Mucosa of descending colon (tissue), 3 donors: Measurements from ENCODE around the gene SMPD3. TPM values are rescaled to one million over a fixed set of nuclear protein-coding genes. Genes with fewer than 3 reads are reported as not detected.
A peak's percentile ranks its signal among the peaks of the same experiment; 100 is the strongest.

ENCODE experiments used
- ATAC-seq: fragments of 200-7000 bp; cut with Tn5 transposase; one replicate; pipeline ENCODE4 v1.9.1; 2020; ENCODE audit warnings: mild to moderate bottlenecking, moderate library complexity
- DNase-seq, 3 donors: peaks; one replicate each; pipeline ENCODE4 v3.0.0-alpha.2; 2020
- H3K36me3 ChIP-seq: fragments of 200-600 bp; one replicate; pipeline ENCODE4 v1.8.0; 2021; ENCODE audit warnings: low read depth, mild to moderate bottlenecking
- H3K4me1 ChIP-seq: fragments of 200-600 bp; one replicate; pipeline ENCODE4 v1.8.0; 2021; ENCODE audit warnings: low read depth, mild to moderate bottlenecking
- H3K4me3 ChIP-seq: fragments of 200-600 bp; one replicate; pipeline ENCODE4 v1.8.0; 2021; ENCODE audit warnings: mild to moderate bottlenecking
- H3K9me3 ChIP-seq: fragments of 200-600 bp; one replicate; pipeline ENCODE4 v1.8.0; 2021; ENCODE audit warnings: mild to moderate bottlenecking
- intact Hi-C, 2 donors: fragments of 100-400 bp; cut with DNase I in 1 of 2; cut with micrococcal nuclease in 1 of 2; formaldehyde crosslinking; loops; one replicate each; pipeline versions ENCODE4 v1.11.0 to v1.11.1; 2022; cut with DNase I, micrococcal nuclease
- total RNA-seq, 3 donors: library from RNA; stranded (reverse); fragmentation: NEBNext Ultra II Directional in 2 of 3; extraction: Animal tissue kit (Norgen Biotek cat#: 25700) in 2 of 3; gene quantifications; one replicate each; pipeline versions ENCODE4 v1.2.1 to v1.2.4, GENCODE V29; 2021 to 2023
- TF ChIP-seq, protein P1 (sequence below): fragments of 200-600 bp; IDR thresholded peaks from one replicate; pipeline ENCODE4 v1.8.0; 2022; ENCODE audit warnings: antibody characterized with exemption, mild to moderate bottlenecking
- donor health status: DM: no; HTN: no; CAD: no; lungs with moderate emphysema.
- donor health status: DM: no; HTN: no; CAD: no.
- donor health status: DM: no; HTN: yes; CAD: no.

The SMPD3 gene
- total RNA-seq, 3 donors from 2014 or later: 31.8 to 82.7 (median 62.3) TPM

DNA sequence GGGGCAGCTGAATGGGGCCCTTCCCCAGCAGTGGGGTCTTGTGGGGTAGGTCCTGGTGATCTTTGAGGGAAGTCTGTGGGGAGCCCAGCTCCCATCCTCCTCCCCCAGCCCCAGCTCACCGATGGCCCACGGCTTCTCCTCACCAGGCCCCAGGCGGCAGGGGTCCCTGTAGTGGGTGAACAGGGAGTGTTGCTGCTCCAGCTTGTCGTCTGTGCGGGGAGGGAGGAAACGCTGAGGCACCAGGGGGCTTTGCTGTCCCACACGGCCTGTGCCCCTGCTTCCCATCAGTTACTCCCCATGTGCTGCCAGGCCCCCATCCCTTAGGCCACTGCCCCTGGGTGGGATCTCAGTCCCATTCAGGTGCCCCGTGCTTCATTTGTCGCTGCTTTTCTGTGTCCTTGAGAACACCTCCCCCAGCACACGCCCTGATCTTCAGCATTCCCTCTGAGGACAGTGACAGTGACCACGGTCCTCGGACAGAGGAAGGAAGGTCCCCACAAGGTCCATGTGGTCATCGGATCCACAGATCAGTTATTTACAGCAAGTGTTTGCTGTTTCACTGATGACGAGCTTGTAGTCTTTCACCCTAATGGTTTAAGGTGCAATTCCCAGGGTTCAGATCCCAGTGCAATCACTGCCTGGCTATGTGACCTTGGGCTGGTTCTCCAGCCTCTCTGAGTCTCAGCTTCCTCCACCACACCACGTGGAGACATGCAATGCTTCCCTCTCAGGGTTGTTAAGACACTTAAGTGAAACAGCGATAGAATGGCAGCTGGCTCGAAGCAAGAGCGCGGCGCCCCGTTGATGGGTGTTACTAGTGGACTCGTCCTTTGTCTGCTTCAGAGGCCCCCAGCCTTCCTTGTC lies 84.4 kb downstream of the SMPD3 start:
- Histone ChIP-seq H3K4me3 (no peak overlapping the region), H3K36me3 (no peaks in the 10 kb centered on the region)

DNA sequence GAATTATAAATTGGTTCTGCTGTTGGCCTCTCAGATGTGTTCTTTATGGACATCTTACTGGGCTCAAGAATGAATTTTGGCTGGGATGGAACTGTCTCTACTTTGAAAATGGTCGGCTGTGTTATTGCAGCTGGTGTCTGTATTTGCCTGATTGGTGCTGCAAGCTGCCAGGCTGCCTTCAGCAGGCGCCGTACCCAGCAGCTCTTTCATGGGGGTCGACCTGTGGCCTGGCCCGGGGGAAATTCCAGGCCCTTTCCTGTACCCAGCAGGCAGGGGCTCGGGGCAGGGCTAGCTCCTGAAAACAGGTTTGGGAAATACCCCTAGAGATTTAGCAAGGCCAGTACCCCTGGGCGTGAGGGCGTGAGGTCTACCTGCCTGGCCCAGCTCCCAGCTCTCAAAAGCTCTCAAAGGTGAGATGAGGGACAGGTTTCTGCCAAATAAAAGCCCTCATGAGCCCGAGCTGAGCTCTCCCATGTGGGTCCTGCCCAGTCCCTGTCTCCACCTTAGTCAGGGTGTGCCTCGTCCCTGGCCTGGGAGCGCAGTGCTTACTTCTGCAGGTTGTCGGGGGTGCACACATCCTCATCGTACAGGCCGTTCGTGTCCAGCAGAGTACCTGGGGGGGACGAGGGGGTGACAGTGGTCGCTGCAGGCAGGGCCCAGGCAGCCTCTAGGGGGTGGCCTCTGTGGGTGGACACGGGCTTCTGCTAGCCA lies 85.2 kb downstream of the SMPD3 start:
- Histone ChIP-seq H3K4me1 (no peaks in the 10 kb centered on the region), H3K4me3 (no peak overlapping the region), H3K9me3 (no peaks in the 10 kb centered on the region), H3K36me3 (no peaks in the 10 kb centered on the region)
- intact Hi-C loops: no loop called here
- TF ChIP-seq, protein P1, sequence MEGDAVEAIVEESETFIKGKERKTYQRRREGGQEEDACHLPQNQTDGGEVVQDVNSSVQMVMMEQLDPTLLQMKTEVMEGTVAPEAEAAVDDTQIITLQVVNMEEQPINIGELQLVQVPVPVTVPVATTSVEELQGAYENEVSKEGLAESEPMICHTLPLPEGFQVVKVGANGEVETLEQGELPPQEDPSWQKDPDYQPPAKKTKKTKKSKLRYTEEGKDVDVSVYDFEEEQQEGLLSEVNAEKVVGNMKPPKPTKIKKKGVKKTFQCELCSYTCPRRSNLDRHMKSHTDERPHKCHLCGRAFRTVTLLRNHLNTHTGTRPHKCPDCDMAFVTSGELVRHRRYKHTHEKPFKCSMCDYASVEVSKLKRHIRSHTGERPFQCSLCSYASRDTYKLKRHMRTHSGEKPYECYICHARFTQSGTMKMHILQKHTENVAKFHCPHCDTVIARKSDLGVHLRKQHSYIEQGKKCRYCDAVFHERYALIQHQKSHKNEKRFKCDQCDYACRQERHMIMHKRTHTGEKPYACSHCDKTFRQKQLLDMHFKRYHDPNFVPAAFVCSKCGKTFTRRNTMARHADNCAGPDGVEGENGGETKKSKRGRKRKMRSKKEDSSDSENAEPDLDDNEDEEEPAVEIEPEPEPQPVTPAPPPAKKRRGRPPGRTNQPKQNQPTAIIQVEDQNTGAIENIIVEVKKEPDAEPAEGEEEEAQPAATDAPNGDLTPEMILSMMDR: no peak
- DNase-seq: peak in 1 of 3 donors; percentile 44
- no peak for ATAC-seq

More for the DNA sequence above, 84.4 kb downstream of the SMPD3 start:
- intact Hi-C loops: no loop called here
- TF ChIP-seq, protein P1: no peak
- Histone ChIP-seq H3K9me3 (no peaks in the 10 kb centered on the region), H3K4me1 (no peaks in the 10 kb centered on the region)
- DNase-seq (peak in 1 of 3 donors; percentile 48), ATAC-seq (no peak)

DNA sequence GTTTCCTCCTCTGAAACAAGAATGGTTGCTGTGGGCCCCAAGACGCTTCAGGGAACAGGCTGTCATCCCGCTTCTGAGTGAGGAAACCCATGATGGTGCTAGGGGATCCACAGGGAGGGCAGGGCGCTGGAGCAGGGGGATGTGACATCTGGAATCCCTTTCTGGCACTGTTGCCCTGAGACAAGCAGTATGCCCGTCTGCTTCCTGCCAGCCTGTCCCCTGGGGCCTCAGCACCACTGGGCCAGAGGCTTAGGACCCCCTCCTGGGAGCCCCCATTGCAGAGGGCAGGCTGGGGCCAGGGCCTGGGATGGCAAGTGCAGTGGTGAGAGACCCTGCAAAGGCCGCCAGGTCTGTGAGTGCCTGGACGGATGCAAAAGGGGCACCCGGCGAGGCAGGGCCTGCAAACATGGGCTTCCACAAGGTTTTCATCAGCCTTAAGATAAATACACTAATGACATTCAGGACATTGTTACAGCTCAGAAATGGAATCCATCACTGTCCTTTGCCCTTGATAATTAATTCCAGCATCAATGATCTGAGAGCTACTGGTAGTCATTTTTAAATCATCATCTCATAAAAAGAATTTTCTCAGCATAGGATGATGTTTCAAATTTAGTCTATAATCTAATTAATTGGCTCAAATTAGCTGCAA lies 85.9 kb downstream of the SMPD3 start:
- no peaks in the 10 kb centered on the region for H3K36me3 ChIP-seq
- intact Hi-C loops: no loop called here

DNA sequence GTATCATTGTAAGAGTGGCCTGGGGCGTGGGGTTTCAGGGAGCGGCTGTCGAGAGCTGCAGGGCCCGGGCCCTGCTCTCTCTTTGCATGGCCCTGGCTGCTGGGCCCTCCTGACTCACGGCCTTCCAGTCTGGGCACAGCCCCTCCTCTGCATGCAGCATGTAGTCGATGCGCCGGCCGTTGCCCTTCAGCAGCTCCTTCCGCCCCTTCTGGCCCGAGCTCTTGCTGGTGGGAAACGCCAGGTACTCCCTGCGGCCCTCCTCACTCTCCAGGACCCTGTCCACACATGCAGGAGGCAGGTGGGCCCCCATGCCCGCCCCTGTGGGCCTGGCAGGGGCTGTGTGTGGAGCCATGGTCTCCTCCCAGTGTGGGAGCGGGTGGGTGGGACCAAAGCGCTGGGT lies 86.8 kb downstream of the SMPD3 start:
- TF ChIP-seq, protein P1: no peak
- intact Hi-C loops: no loop called here
- DNase-seq (peak in 1 of 3 donors; percentile 52), ATAC-seq (no peak)
- Histone ChIP-seq H3K9me3 (no peaks in the 10 kb centered on the region), H3K36me3 (no peaks in the 10 kb centered on the region), H3K4me3 (no peak overlapping the region), H3K4me1 (no peaks in the 10 kb centered on the region)

More for the DNA sequence above, 85.9 kb downstream of the SMPD3 start:
- DNase-seq (peak in 1 of 3 donors; percentile 45), ATAC-seq (no peak)
- Histone ChIP-seq H3K4me3 (no peak overlapping the region), H3K4me1 (no peaks in the 10 kb centered on the region), H3K9me3 (no peaks in the 10 kb centered on the region)
- TF ChIP-seq, protein P1: no peak

DNA sequence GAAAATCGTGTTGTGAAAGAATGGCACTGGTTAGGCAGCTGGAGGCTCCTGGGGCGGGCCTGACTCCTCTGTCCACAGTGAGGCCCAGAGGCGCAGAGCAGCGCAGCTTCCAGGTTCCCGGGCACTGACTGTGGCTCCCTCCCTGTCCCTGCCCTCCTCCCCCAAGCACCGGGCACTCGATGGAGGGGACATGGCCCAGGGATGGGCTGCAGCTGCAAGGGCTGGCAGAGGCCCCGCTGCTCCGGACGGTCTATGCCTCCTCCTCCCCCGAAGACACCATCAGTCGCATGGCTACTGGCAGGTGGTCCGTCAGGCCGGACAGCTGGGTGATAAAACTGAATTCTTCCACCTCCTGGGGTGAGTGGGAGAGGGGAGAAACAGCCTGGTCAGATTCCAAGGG lies 87.4 kb downstream of the SMPD3 start:
- peak in 1 of 3 donors; percentile 43 for DNase-seq
- ATAC-seq: no peak
- no peaks in the 10 kb centered on the region for H3K4me1 ChIP-seq
- no peak overlapping the region for H3K4me3 ChIP-seq
- no peaks in the 10 kb centered on the region for H3K36me3 ChIP-seq
- TF ChIP-seq, protein P1: no peak
- intact Hi-C loops: no loop called here
- no peaks in the 10 kb centered on the region for H3K9me3 ChIP-seq
